GM21825 (cell line): Measurements from ENCODE around the gene SHISAL1.
"Not testable (repeated sequence)": the region's sequence is repeated elsewhere in the genome, so short reads cannot be mapped to it uniquely, and the experiment has no call there.

Experiments used
- ATAC-seq: cut with Tn5 transposase; IDR thresholded peaks from one replicate; pipeline ENCODE4 v1.9.1; 2021; ENCODE audit warnings: mild to moderate bottlenecking, moderate library complexity; ENCODE audit not compliant: unreplicated experiment

SHISAL1 gene

GRCh38 chr22:44244265-44244822 lies 68.4 kb downstream of the SHISAL1 start:
- no peak for ATAC-seq

- no peak for ATAC-seq
Measured at GRCh38 chr22:44243761-44244160, 69.0 kb downstream of the SHISAL1 start.

GRCh38 chr22:44242946-44243724 lies 69.6 kb downstream of the SHISAL1 start:
- ATAC-seq: no peak

GRCh38 chr22:44241121-44241520 lies 71.6 kb downstream of the SHISAL1 start:
- not testable (repeated sequence) for ATAC-seq

GRCh38 chr22:44237290-44237689 lies 75.5 kb downstream of the SHISAL1 start:
- ATAC-seq: no peak

- not testable (repeated sequence) for ATAC-seq
Measured at GRCh38 chr22:44234372-44234771, 78.4 kb downstream of the SHISAL1 start.

- no peak for ATAC-seq
Measured at GRCh38 chr22:44231233-44231632, 81.5 kb downstream of the SHISAL1 start.

- no peak for ATAC-seq
Measured at GRCh38 chr22:44229809-44230208, 82.9 kb downstream of the SHISAL1 start.

GRCh38 chr22:44229331-44229730 lies 83.4 kb downstream of the SHISAL1 start:
- no peak for ATAC-seq

- ATAC-seq: no peak
Measured at GRCh38 chr22:44225812-44226211, 86.9 kb downstream of the SHISAL1 start.

- ATAC-seq: no peak
Measured at GRCh38 chr22:44225091-44225689, 87.6 kb downstream of the SHISAL1 start.

- ATAC-seq: no peak
Measured at GRCh38 chr22:44224166-44224565, 88.6 kb downstream of the SHISAL1 start.

- no peak for ATAC-seq
Measured at GRCh38 chr22:44221710-44222475, 90.9 kb downstream of the SHISAL1 start.

- no peak for ATAC-seq
Measured at GRCh38 chr22:44220727-44221680, 91.7 kb downstream of the SHISAL1 start.

- no peak for ATAC-seq
Measured at GRCh38 chr22:44219101-44219870, 93.5 kb downstream of the SHISAL1 start.

GRCh38 chr22:44218071-44218470 lies 94.7 kb downstream of the SHISAL1 start:
- no peak for ATAC-seq

- no peak for ATAC-seq
Measured at GRCh38 chr22:44217346-44217745, 95.4 kb downstream of the SHISAL1 start.

- no peak for ATAC-seq
Measured at GRCh38 chr22:44215287-44215686, 97.5 kb downstream of the SHISAL1 start.

GRCh38 chr22:44214764-44215163 lies 98.0 kb downstream of the SHISAL1 start:
- ATAC-seq: no peak

GRCh38 chr22:44214187-44214586 lies 98.6 kb downstream of the SHISAL1 start:
- ATAC-seq: no peak
